GM20431 (cell line): Measurements from ENCODE around the gene ZNF282.
"Not testable (repeated sequence)": the region's sequence is repeated elsewhere in the genome, so short reads cannot be mapped to it uniquely, and the experiment has no call there.

Source experiments
- in situ Hi-C: fragments of 300-500 bp; cut with MseI, MboI; formaldehyde crosslinking; loops from one replicate; pipeline ENCODE4 v1.15.0; 2020; ENCODE audit warnings: low sequenced_read_pairs; ENCODE audit not compliant: unreplicated experiment

ZNF282 gene

DNA sequence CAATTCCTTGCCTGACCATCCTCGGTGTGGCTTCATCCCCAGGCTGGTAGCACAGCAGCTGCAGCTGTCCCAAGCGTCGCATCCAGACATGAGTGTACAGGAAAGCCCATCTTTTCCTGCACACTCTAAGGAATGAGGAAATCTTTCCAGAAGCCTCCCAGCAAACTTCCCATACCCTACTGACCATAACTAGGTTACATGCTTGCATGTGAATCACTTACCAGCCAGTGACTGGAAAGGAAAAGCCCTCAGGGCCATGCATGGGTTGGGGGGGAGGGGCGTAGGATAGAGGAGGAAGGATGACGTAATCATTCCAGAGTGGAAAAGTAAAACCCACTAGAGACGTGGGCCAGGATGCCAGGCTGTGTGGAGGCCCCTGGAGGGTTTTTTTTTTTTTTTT lies 25.2 kb downstream of the ZNF282 start:
- in situ Hi-C loops, result no loop called here

DNA sequence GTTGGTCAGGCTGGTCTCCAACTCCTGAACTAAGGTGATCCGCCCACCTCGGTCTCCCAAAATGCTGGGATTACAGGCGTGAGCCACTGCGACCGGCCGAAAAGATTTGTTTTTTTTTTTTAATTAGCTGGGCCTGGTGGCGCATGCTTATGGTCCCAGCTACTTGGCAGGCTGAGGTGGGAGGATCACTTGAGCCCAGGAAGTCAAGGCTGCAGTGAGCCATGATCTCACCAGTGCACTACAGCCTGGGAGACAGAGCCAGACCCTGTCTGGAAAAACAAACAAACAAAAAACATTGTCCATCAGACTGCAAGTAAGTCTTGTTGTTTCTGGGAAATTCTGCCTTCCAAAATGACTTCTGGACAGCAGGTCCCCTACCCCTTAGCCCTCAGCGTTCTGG lies 27.8 kb downstream of the ZNF282 start:
- in situ Hi-C loops, result no loop called here

DNA sequence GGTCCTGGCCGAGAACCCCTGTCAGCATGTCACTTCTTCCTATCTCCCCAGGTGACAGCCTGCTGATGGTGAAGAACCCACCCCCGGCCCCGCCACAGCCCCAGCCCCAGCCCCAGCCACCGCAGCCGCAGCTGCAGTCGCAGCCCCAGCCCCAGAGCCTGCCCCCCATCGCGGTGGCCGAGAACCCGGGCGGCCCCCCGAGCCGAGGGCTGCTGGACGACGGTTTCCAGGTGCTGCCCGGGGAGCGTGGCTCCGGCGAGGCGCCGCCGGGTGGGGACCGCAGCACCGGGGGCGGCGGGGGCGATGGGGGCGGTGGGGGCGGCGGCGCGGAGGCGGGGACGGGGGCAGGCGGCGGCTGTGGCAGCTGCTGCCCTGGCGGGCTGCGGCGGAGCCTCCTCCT lies 28.4 kb downstream of the ZNF282 start:
- in situ Hi-C loops, result no loop called here

DNA sequence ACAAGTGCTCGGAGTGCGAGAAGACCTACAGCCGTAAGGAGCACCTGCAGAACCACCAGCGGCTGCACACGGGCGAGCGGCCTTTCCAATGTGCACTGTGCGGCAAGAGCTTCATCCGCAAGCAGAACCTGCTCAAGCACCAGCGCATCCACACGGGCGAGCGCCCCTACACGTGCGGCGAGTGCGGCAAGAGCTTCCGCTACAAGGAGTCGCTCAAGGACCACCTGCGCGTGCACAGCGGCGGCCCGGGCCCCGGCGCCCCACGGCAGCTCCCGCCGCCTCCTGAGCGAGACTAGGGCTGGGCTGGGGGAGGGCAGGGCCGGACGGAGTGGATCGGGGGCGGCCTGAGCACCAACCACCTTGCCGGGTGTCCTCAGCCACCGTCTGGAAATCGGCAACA lies 29.0 kb downstream of the ZNF282 start:
- in situ Hi-C loops, result no loop called here

DNA sequence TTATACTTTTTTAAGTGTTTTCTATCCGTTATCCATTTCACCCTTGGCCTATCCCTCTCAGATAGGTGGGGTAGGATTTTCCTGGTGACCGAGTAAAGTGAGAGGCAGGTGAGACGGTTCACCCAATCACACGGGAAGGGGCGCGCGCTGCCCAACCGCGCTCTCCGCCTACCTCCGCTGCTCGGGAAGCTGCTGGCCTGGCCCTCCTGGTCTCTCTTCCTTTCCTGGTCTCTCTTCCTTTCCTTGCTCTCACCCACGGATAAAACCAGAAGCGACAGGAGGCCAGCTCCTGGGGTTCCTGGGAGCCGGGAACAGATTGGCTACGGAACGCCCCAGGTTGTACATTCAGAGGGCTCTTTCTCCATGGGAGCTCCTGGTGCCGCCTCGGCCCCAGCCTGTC lies 29.8 kb downstream of the ZNF282 start:
- in situ Hi-C loops, result no loop called here

DNA sequence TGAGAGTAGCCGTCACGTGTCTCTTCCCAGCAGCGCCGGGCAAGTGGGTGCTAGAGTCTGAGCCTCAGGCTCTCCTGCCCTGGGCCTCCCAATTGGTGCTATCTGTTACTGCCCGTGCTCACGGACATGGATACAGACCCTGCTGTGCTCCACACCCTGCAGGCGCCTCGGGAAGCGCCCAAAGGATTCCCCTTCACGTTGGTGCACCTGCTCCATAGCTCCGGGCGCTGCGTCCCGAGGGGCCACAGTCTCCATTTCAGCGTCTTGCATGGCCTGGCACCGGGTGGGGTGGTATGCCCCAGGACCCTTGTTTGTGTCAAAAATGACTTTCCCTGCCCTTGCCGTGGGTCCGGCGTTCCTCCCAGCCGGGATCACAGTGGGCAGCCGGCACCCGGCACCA lies 30.3 kb downstream of the ZNF282 start:
- in situ Hi-C loops, result no loop called here

DNA sequence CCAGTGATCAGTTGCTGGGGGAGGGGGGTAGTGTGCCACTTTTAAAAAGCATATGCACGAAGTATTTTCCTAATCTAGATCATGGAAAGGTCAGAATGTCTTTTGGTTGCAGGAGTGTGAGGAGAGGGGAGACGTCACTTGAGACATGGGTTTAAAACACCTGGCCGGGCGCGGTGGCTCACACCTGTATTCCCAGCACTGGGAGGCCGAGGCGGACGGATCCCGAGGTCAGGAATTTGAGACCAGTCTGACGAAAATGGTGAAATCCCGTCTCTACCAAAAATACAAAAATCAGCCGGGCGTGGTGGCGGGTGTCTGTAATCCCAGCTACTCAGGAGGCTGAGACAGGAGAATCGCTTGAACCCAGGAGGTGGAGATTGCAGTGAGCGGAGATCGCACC lies 31.0 kb downstream of the ZNF282 start:
- in situ Hi-C loops, result not testable (repeated sequence)

DNA sequence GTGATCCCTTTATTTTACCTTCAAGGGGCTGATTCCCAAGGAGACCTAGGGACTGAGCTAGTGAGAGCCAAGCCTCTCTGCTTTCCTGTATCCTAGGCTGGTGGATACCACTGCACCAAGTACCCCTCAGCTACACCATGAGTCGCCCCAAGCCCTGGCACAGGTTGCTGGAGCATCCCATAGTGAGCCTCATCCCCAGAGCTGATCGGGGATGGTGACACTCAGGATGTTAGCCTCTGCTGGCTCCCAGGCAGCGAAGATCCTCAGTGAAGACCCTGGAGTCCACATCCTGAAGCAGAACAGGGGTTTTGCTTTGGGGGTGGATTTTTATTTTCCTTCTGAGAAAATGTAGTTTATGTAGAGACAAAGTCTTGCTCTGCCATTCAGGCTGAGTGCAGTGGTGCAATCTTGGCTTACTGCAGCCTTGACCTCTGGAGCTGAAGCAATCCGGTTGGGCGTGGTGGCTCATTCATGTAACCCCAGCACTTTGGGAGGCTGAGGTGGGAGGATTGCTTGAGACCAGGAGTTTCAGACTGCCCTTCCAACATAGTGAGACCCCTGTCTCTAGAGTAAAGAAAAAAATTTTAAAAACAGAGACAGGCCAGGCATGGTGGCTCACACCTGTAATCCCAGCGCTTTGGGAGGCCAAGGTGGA lies 31.6 kb downstream of the ZNF282 start:
- in situ Hi-C loops, result no loop called here

DNA sequence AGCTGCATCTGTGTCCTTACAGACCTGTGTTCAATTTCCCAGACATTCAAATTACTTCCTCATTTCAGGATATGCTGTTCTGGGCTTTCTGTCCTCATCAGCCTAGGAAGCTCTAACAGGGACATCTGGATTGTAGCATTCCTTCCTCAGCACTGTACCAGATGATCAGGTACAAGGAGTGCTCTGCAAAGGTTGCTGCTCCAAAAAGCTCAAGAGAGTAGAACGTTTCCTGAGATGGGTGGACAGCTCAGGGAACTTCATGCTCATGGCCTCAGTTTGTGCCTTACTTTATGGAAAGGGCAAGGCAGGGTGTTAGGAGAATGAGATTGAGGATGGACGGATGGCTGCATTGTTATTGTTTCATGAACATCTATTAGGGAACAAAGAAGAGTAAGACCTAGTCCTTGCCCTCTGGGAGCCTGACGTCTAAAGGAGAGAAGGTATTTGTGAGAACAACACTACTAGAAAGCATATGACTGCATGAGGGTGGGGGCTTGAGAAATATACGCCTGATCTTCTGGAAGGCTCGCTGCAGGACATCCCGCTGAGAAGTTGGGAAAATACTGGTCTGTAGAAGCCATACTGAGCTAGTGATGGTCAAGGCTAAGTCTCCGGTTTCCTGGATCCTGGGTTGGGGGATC lies 33.6 kb downstream of the ZNF282 start:
- in situ Hi-C loops, result no loop called here

DNA sequence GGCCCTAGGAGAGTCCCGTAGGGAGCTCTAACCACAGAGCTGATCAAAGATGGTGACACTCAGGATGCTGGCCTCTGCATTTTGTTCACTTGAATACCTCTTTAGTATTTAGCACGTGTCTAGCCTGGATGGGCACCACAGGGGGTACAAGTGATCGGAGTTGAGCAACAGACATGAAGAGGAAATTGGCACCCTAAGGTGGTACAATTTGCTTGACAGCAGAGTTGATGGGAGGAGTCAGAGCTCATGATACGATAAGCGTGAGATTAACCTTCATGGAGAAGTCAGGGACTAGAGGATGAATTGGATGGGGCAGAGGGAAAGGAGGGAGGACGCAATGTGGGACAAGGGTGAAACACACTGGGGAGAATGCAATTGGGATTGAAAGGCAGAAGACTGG lies 34.2 kb downstream of the ZNF282 start:
- in situ Hi-C loops, result no loop called here

DNA sequence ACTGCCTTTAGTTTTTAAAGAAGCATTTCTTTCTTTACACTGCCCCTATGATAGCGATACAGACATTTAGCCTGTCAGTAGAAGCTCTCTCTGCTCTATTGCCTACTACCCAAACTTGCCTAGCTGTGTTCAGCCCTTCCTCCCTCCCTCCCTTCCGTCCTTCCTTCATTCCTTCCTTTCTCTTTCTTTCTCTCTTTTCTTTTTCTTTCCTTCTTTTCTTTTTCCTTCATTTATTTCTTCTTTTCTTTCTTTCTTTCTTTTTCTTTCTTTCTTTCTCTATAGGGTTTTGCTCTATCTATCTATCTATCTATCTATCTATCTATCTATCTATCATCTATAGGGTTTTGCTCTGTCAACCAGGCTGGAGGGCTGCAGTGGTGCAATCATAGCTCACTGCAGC lies 37.0 kb downstream of the ZNF282 start:
- in situ Hi-C loops, result no loop called here

DNA sequence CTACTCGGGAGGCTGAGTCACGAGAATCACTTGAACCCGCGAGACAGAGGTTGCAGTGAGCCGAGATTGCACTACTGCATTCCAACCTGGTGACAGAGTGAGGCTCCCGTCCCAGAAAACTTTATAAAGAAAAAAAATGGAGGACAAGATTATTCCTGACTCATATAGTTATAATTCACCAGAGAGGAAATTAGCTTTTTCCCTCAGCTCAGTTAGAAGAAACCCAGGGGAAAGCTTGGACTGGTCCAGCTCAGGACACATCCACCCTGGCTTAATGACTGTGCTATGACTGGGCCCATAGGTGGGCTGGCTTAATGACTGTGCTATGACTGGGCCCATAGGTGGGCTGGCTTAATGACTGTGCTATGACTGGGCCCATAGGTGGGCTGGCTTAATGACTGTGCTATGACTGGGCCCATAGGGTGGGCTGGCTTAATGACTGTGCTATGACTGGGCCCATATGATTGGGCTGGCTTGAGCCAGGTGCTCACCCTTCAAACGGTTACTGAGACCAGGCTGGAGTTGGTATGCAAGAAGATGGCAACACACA lies 38.4 kb downstream of the ZNF282 start:
- in situ Hi-C loops, result not testable (repeated sequence)

DNA sequence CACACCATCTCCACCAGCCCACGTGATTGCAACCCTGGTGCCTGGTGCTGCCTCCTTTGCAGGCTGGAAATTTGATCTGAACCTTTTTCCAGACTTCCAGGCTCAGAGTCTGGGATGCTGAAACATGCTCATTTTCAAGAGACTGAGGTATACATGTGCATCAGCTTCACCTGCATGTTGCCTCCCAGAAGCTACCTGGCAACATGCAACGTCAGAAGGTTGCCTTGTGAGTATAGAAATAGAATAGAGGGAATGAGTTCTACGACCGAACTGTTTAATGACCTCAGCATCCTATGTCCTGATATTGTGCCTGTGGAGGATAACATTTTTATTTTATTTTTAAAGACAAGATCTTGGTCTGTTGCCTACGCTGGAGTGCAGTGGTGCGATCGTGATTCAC lies 42.2 kb downstream of the ZNF282 start:
- in situ Hi-C loops, result no loop called here

DNA sequence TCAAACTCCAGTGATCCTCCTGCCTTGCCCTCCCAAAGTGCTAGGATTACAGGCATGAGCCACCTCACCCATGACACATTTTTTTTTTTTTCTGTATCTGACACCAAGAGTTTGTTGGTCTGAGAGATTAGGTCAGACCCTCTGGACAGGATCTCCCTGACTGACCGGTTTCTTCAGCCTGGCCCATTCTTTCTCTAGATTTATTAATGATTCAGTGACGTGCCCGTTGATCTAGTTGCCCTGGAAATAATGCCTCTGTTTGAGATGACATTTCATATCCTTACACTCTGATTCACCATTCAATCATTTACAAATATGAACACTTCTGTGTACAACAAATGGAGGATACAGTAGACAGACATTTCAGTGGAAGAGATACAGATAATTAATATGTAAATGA lies 42.7 kb downstream of the ZNF282 start:
- in situ Hi-C loops, result no loop called here

DNA sequence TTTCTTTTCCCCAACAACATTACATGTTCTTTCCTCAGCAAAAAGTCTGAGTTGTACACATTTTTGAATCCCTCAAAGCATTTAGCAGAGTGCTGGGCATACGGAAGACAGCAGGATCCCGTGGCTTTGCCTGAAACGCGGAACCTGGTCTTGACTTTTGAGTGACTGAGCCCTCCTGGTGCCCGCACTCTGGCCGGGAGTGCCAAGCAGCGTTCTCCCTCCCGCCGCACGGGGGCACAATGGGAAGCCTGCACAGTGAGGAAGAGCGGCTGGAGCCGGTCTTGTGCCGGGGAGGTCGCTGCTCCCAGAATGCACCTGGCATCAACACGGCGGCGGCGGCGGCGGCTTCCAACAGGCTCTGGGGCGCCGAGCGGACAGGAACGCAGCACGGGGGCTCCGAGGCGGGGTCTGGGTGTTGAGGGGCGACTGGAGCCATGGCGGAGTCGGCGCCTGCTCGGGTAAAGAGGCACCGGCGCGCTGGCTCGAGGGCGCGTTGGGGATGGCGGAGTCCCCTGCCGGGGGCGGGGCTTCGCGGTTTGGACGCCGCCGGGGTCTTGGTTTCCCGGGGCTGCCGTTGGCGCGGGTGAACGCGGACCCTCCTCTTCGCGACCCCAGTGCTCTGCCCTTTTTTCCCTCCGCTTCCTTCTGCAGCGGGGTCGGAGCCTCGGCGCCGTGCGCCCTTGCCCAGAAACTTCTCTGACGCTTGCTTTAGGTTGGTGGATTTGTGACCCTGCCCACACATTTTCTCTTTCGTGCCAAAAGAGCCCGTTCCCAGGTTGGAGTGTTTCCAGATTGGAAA lies 44.2 kb downstream of the ZNF282 start, which contains the start of gene ZNF212:
ZNF212 (plus strand) TSS at position 307 of the 799 bp plus-strand sequence; CDS start at position 435, 128 bp downstream.
- in situ Hi-C loops, result no loop called here

DNA sequence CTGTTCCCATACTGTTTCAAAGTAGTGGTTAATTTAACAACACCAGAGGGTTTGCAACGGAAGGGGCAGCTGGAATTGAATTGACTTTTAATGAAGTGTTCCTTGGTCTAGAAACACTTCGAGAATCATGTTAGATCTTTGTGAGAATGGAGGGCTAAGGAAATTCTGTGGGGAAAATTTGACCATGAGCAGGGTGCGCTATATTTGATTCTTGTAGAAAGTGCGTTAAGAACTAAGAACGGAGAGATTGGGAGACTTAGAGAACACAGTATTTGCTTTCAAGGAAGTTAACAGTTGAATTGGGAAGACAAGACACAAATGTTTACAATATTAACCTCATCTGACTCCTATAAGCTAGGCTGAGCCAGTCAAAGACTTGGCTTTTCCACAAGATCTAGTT lies 45.3 kb downstream of the ZNF282 start:
- in situ Hi-C loops, result no loop called here

DNA sequence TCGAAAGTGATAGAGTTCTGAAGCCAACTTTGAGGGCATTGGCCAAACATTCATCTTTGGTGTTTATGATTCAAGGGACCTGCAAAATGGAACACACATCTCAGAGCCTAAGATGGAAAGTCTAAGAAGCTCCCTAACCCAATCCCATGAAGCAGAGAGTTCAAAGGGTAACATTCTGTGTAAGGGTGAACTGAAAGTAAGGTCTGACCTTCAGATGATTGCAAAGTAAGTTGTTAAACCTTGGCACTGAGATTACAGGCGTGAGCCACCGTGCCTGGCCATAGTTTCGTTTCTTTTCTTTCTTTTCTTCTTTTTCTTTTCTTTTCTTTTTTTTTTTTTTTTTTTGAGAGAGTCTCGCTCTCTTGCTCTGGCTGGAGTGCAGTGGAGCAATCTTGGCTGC lies 46.4 kb downstream of the ZNF282 start:
- in situ Hi-C loops, result no loop called here

DNA sequence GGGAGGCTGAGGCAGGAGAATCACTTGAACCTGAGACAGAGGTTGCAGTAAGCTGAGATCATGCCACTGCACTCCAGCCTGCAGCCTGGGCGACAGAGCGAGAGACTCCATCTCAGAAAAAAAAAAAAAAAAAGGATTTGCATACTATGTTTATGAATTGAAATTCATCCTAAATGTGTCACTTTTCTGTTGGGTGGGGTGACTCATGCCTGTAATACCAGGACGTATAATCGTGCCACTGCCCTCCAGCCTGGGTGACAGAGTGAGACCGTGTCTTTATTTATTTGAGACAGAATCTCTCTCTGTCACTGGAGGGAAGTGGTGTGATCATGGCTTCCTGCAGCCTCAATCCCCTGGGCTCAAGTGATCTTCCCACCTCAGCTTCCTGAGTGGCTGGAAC lies 49.9 kb downstream of the ZNF282 start:
- in situ Hi-C loops, result no loop called here

DNA sequence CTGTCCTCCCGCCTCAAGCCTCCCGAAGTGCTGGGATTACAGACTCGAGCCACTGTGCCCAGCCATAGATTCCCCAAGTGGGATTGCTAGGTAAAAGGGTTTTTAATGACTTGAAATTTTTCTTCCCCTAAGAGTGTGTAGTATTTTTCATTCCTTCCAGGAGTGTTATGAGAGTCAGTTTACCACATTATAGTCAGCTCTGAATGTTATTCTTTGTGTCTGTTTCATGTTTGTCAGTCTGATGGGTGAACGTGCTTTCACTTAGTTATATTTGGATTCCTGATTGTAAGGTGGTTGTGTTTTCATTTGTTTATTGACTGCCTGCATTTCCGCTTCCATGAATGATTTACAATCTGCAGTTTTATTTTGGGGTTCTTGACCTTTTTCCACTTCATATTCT lies 50.4 kb downstream of the ZNF282 start:
- in situ Hi-C loops, result no loop called here

DNA sequence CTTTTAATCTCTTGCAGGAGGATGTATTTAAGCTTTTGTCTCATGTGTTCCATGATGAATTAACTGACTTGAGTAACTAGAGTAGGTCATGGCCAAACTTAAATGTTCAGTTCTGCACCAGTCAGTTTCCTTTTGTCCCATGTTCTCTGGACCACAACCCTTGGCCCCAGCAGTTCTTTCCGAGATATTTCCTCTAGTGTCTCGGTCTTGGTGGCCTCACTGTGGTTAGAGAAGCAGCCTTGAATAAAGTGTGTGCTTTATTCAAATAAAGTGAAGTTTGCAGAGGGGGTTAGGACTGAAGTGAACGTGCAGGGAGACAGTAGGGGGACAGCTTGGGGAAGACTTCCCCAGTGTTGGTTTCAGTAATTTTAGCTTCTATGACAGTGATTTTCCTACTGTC lies 53.4 kb downstream of the ZNF282 start:
- in situ Hi-C loops, result no loop called here

DNA sequence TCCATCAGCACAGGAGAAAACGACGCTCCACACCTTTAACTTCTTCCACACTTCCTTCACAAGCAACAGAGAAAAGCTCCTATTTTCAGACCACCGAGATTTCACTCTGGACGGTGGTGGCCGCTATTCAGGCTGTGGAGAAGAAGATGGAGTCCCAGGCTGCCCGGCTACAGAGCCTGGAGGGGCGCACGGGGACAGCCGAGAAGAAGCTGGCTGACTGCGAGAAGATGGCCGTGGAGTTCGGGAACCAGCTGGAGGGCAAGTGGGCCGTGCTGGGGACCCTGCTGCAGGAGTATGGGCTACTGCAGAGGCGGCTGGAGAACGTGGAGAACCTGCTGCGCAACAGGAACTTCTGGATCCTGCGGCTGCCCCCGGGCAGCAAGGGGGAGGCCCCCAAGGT lies 54.8 kb downstream of the ZNF282 start:
- in situ Hi-C loops, result not testable (repeated sequence)
